Gastrocnemius medialis (tissue), 4 donors: Measurements from ENCODE around the gene PHF2. TPM values are rescaled to one million over a fixed set of nuclear protein-coding genes. Genes with fewer than 3 reads are reported as not detected.

Experiments
- ATAC-seq, 2 donors: fragments of 150-250 bp; one replicate each; pipeline ENCODE4 v1.9.1; 2016
- DNase-seq, 2 donors: peaks; one replicate each; pipeline ENCODE4 v3.0.0-alpha.2; 2019
- H3K27ac ChIP-seq, 4 donors: fragments of 200-600 bp; sonication (generic); 1 replicate in 1 of 4; 2 replicates in 3 of 4; pipeline ENCODE4 v1.5.1; 2016 to 2018; ENCODE audit warnings: mild to moderate bottlenecking in 2 of 4, moderate library complexity in 1 of 4
- H3K27me3 ChIP-seq, 3 donors: fragments of 200-600 bp; sonication (generic) in 2 of 3; 1 replicate in 1 of 3; 2 replicates in 2 of 3; pipeline versions ENCODE4 v1.5.1 to v1.6.0; 2016 to 2019; ENCODE audit warnings: mild to moderate bottlenecking in 1 of 3, moderate library complexity in 1 of 3
- H3K36me3 ChIP-seq, 2 donors: fragments of 200-600 bp; sonication (generic) in 1 of 2; one replicate each; pipeline ENCODE4 v1.5.1; 2017 to 2018
- H3K4me1 ChIP-seq, 2 donors: fragments of 200-600 bp; sonication (generic) in 1 of 2; one replicate each; pipeline ENCODE4 v1.5.1; 2016 to 2017; ENCODE audit warnings: mild to moderate bottlenecking in 2 of 2
- H3K4me3 ChIP-seq, 4 donors: fragments of 200-600 bp; sonication (generic) in 3 of 4; 1 replicate in 1 of 4; 2 replicates in 3 of 4; pipeline ENCODE4 v1.5.1; 2016 to 2019; ENCODE audit warnings: mild to moderate bottlenecking in 2 of 4
- H3K9me3 ChIP-seq, 3 donors: fragments of 200-600 bp; sonication (generic) in 2 of 3; 1 replicate in 1 of 3; 2 replicates in 2 of 3; pipeline ENCODE4 v1.5.1; 2016 to 2019
- POLR2A ChIP-seq, 2 donors: fragments of 450-650 bp; IDR thresholded peaks; one replicate each; pipeline ENCODE4 v1.6.1; 2017; ENCODE audit warnings: antibody characterized with exemption in 2 of 2, mild to moderate bottlenecking in 2 of 2, moderate library complexity in 2 of 2
- in situ Hi-C, 4 donors: fragments of 200-750 bp; cut with MboI; loops; one replicate each; pipeline versions ENCODE4 v1.15.0 to v1.8.0; 2017; ENCODE audit warnings: low sequenced_read_pairs in 4 of 4
- intact Hi-C: fragments of 100-400 bp; cut with DNase I; formaldehyde crosslinking; loops from one replicate; pipeline ENCODE4 v1.15.1; 2023; ENCODE audit warnings: low total_unique reads
- total RNA-seq, 4 donors: library from RNA; depleted of rRNA; stranded (reverse); fragments of >200 nt; gene quantifications; one replicate each; pipeline versions ENCODE4 v1.1.0 to v1.2.3, GENCODE V29; 2016
- TF ChIP-seq, protein P1 (sequence below), 5 experiments: fragments of 450-650 bp in 3 of 5; fragments of 200-600 bp in 2 of 5; sonication (generic) in 2 of 5; IDR thresholded peaks in 4 of 5; conservative IDR thresholded peaks in 1 of 5; 1 replicate in 4 of 5; 2 replicates in 1 of 5; pipeline ENCODE4 v1.5.1; 2016 to 2019; ENCODE audit warnings: antibody characterized with exemption in 5 of 5, mild to moderate bottlenecking in 3 of 5, moderate library complexity in 3 of 5

PHF2 gene
- total RNA-seq, 4 donors from 2014 or later = 18.8 to 24.3 (median 21.9) TPM

DNA sequence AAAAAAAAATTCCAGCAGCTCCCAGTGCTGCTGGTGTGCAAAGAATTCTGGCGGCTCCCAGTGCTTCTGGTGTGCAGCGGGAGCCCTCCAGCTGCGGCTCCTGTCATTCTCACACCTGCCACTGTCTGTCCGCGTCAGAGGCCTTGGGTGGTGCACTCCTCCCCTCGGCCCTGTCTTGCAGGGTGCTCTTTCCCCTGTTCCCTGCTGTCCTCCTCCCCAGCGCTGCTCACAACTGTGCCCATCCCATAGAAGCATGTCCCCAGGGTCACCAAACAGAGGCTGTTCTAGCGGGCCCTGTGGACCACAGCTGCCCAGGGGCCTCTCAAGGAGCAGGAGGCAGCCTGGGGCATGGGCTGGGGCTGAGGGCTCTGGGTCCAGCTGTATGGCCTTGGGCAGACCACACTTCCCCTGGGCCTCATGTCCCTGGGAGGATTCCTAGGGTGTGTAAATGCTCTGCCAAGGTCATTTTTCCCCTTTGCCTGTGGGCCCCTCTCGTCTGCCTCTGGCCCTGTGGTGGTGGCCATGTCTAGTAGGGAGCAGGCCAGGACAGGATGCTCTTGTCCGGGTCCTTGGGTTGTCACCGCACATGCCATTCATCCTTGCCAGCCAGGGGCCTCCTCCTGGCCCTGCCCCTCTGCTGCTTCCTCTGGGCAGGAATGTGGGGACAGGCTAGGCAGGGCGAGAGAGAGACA, 68.2 kb downstream of the PHF2 start:
- no peak for TF ChIP-seq POLR2A (IDR thresholded peaks at IDR 0.05)
- TF ChIP-seq, protein P1, sequence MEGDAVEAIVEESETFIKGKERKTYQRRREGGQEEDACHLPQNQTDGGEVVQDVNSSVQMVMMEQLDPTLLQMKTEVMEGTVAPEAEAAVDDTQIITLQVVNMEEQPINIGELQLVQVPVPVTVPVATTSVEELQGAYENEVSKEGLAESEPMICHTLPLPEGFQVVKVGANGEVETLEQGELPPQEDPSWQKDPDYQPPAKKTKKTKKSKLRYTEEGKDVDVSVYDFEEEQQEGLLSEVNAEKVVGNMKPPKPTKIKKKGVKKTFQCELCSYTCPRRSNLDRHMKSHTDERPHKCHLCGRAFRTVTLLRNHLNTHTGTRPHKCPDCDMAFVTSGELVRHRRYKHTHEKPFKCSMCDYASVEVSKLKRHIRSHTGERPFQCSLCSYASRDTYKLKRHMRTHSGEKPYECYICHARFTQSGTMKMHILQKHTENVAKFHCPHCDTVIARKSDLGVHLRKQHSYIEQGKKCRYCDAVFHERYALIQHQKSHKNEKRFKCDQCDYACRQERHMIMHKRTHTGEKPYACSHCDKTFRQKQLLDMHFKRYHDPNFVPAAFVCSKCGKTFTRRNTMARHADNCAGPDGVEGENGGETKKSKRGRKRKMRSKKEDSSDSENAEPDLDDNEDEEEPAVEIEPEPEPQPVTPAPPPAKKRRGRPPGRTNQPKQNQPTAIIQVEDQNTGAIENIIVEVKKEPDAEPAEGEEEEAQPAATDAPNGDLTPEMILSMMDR (IDR thresholded peaks at IDR 0.05 in 4 of 5, conservative IDR thresholded peaks at IDR 0.05 in 1 of 5) = no peak
- Histone ChIP-seq H3K27ac (peak overlapping the region in 1 of 4 donors; percentile 39), H3K4me1 (peaks cover 0 to 3% of the 10 kb centered on the region in 2 donors), H3K27me3 (no peaks in the 10 kb centered on the region), H3K36me3 (peaks cover 0 to 37% of the 10 kb centered on the region in 2 donors), H3K9me3 (no peaks in the 10 kb centered on the region), H3K4me3 (no peak overlapping the region)
- intact Hi-C loops = no loop called here
- ATAC-seq (peak in 1 of 2 donors; percentile 78), DNase-seq (peak in 1 of 2 donors; percentile 39)
- in situ Hi-C loops = no loop called here

DNA sequence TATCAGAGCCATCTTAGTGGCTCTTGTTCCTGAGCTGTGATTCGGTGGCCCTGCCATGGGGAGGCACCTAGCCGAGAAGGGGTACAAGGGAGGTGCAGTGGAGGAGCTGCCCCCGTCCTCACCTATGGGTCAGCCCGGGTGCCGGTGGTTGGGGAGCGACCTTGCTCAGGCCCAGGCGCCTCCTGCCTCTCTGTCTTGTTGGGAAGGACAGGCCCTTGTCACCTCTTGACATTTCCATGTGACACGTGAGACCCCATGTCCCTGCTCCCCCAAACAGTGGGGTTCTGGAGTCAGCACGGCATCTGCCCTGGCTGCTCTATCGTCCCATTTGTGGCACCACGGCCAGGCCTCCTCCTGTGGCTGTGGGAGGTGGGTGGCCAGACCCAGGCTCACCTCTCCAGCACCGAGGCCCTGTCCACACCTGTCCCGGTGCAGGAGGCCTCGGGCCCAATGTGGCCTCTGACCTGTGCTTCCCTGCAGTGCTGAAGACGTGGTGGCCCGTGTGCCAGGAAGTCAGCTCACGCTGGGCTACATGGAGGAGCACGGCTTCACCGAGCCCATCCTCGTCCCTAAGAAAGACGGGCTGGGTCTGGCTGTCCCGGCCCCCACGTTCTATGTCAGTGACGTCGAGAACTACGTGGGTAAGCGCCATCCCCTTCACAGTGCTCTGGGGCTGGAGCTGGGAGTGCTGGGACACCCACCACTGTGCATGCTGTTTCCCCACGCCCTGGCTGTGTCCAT, 68.9 kb downstream of the PHF2 start:
- Histone ChIP-seq H3K9me3 (no peaks in the 10 kb centered on the region), H3K27ac (no peak overlapping the region), H3K4me1 (peaks cover 0 to 3% of the 10 kb centered on the region in 2 donors), H3K36me3 (peaks cover 0 to 45% of the 10 kb centered on the region in 2 donors), H3K27me3 (no peaks in the 10 kb centered on the region), H3K4me3 (no peak overlapping the region)
- in situ Hi-C loops (no loop called here), intact Hi-C loops (no loop called here)
- TF ChIP-seq, protein P1 (IDR thresholded peaks at IDR 0.05 in 4 of 5, conservative IDR thresholded peaks at IDR 0.05 in 1 of 5) = no peak
- TF ChIP-seq POLR2A (IDR thresholded peaks at IDR 0.05) = no peak
- DNase-seq (no peak), ATAC-seq (no peak)

DNA sequence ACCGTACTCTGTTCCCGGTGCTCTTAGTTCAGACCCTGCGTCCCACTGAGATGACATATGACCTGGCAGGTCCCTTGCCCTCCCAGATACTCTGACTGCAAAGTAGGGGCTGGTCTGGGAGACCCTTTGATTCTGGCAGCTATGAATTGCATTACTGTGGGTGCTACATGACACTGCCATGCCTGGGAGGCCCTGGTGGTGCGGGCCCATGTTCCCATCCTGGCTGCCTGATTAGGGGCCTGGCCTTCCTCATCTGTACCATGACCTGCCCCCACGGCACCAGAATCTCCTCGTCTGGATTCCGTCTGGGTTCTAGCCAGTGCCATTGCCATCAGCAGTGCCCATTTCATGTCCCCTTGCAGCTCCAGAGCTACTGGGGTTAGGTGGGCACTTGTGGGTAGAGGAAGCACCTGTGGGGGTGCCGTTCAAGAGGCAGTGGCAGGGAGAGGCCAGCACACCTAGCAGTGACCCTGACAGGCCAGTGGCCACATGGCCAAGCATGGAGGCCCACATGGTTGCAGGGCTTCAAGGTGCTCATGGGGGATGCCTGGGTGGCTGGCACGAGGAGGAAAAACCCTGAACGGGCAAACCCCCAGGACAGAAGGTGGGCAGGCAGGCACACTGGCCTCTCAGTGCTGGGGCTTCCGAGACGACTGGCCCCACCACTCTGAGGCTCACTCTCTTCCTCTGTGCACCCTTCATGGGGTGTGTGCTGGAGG, 69.7 kb downstream of the PHF2 start:
- ATAC-seq (no peak), DNase-seq (no peak)
- intact Hi-C loops (no loop called here), in situ Hi-C loops (no loop called here)
- no peak overlapping the region for H3K27ac ChIP-seq
- H3K4me1 ChIP-seq = no peaks in the 10 kb centered on the region
- no peaks in the 10 kb centered on the region for H3K9me3 ChIP-seq
- TF ChIP-seq POLR2A (IDR thresholded peaks at IDR 0.05) = no peak
- TF ChIP-seq, protein P1 (IDR thresholded peaks at IDR 0.05 in 4 of 5, conservative IDR thresholded peaks at IDR 0.05 in 1 of 5) = no peak
- no peak overlapping the region for H3K4me3 ChIP-seq
- no peaks in the 10 kb centered on the region for H3K27me3 ChIP-seq
- peaks cover 0 to 53% of the 10 kb centered on the region in 2 donors for H3K36me3 ChIP-seq

DNA sequence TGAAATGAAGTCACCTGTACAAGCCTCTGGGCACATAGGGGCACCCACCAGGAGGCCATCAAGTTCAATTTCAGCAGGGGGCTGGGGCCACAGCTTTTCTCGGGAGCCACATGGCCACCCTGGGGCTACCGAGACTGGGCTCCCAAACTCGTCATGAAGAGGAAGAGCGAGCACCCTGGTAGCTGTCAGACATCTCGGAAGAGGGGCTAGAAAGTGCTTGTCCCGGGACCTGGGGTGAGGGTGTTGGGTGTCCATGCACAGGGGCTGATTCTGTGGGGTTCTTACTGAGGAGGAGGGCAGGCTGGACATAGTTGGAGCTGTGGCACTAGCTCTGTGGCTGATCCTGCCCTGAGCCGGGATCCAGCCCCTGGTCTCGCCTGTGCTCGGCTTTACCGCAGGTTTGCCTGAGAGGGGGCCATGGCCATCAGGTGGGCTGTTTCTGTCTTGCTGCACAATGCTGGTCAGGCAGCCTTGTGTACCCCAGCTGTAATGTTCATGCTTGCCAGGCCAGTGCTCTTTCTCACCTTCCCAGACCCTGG, 70.3 kb downstream of the PHF2 start:
- no peak for TF ChIP-seq POLR2A (IDR thresholded peaks at IDR 0.05)
- TF ChIP-seq, protein P1 (IDR thresholded peaks at IDR 0.05 in 4 of 5, conservative IDR thresholded peaks at IDR 0.05 in 1 of 5) = no peak
- in situ Hi-C loops (no loop called here), intact Hi-C loops (no loop called here)
- Histone ChIP-seq H3K27ac (no peak overlapping the region), H3K27me3 (no peaks in the 10 kb centered on the region), H3K36me3 (peaks cover 0 to 59% of the 10 kb centered on the region in 2 donors), H3K9me3 (no peaks in the 10 kb centered on the region), H3K4me1 (no peaks in the 10 kb centered on the region), H3K4me3 (no peak overlapping the region)
- ATAC-seq (no peak), DNase-seq (no peak)
